Natural killer cell (primary cell): ENCODE measurements around the gene TEX14. TPM values are rescaled to one million over a fixed set of nuclear protein-coding genes. Genes with fewer than 3 reads are reported as not detected.

Source experiments
- ATAC-seq, 3 donors: fragments of 150-1000 bp in 2 of 3; fragments of 200-7000 bp in 1 of 3; cut with Tn5 transposase; 1 replicate in 1 of 3; 2 replicates in 2 of 3; pipeline ENCODE4 v1.10.0; 2021; ENCODE audit warnings: mild to moderate bottlenecking in 2 of 3, moderate library complexity in 2 of 3
- DNase-seq, 2 donors: peaks; one replicate each; pipeline versions ENCODE4 v3.0.0 to v3.0.0-alpha.2; 2013 to 2021; ENCODE audit warnings: mixed read lengths in 1 of 2
- H3K27ac ChIP-seq: one replicate; pipeline ENCODE4 v1.5.1; 2013; ENCODE audit warnings: mild to moderate bottlenecking, low read length
- H3K27me3 ChIP-seq: one replicate; pipeline ENCODE4 v1.6.1; 2013; ENCODE audit warnings: low read length; ENCODE audit not compliant: control insufficient read depth, insufficient read depth
- H3K36me3 ChIP-seq: one replicate; pipeline ENCODE4 v1.6.1; 2013; ENCODE audit warnings: low read length; ENCODE audit not compliant: control insufficient read depth, insufficient read depth
- H3K4me1 ChIP-seq: one replicate; pipeline ENCODE4 v1.6.1; 2013; ENCODE audit warnings: low read length; ENCODE audit not compliant: control insufficient read depth, insufficient read depth
- H3K4me3 ChIP-seq: one replicate; pipeline ENCODE4 v1.5.1; 2013; ENCODE audit warnings: low read length
- H3K9me3 ChIP-seq: one replicate; pipeline ENCODE4 v1.6.1; 2013; ENCODE audit warnings: low read length; ENCODE audit not compliant: control insufficient read depth, insufficient read depth
- H3K27ac Mint-ChIP-seq, 2 donors: one replicate each; pipeline ENCODE4 v1.8.0; 2022; ENCODE audit warnings: mild to moderate bottlenecking in 2 of 2, mixed read lengths in 2 of 2, moderate library complexity in 1 of 2
- H3K27me3 Mint-ChIP-seq, 2 donors: one replicate each; pipeline ENCODE4 v1.8.0; 2022; ENCODE audit warnings: low read depth in 2 of 2, mixed read lengths in 2 of 2
- H3K36me3 Mint-ChIP-seq: one replicate; pipeline ENCODE4 v1.8.0; 2022; ENCODE audit warnings: mixed read lengths
- H3K4me1 Mint-ChIP-seq, 2 donors: one replicate each; pipeline ENCODE4 v1.8.0; 2022; ENCODE audit warnings: mixed read lengths in 2 of 2
- H3K4me3 Mint-ChIP-seq: one replicate; pipeline ENCODE4 v1.8.0; 2022; ENCODE audit warnings: mild to moderate bottlenecking, moderate library complexity, mixed read lengths
- H3K9me3 Mint-ChIP-seq, 2 donors: one replicate each; pipeline ENCODE4 v1.8.0; 2022; ENCODE audit warnings: mixed read lengths in 2 of 2
- CTCF ChIP-seq: fragments of 200-600 bp; IDR thresholded peaks from one replicate; pipeline ENCODE4 v1.8.0; 2022; ENCODE audit warnings: antibody characterized with exemption
- WGBS: methylation state at CpG from one replicate; pipeline ENCODE4 v1.1.7; 2013; ENCODE audit warnings: missing lambda C conversion rate; ENCODE audit not compliant: insufficient coverage; 5-methylcytosine and 5-hydroxymethylcytosine counted together
- intact Hi-C: fragments of 100-400 bp; cut with micrococcal nuclease; formaldehyde crosslinking; loops from one replicate; pipeline ENCODE4 v1.14.2; 2022
- total RNA-seq, 4 donors: library from RNA; stranded (reverse); fragments of 120-200 nt in 1 of 4; gene quantifications; one replicate each; pipeline versions ENCODE4 v1.2.3 to v1.2.4, GENCODE V29; 2013 to 2022

TEX14 gene
- total RNA-seq, 3 donors from 2014 or later (not counting 1 experiment from before 2014, with no cell fraction given): 0.29 to 1.1 (median 0.89) TPM

DNA sequence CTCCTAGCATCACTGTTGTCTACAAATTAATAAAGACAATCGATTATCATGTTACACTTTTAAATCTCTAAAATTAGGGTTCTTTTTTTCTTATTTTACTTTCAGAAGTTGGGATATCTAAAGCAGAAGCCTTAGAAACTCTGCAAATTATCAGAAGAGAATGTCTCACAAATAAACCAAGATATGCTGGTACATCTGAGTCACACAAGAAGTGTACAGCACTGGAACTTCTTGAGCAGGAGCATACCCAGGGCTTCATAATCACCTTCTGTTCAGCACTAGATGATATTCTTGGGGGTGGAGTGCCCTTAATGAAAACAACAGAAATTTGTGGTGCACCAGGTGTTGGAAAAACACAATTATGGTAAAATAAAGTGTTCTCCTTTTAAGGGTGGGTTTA is 3.0 kb upstream of the TEX14 start:
- Mint-ChIP-seq H3K4me1 (peaks cover 20 to 21% of the 10 kb centered on the region in 2 donors), H3K27ac (no peak overlapping the region), H3K27me3 (no peaks in the 10 kb centered on the region), H3K9me3 (no peaks in the 10 kb centered on the region), H3K4me3 (no peak overlapping the region), H3K36me3 (no peaks in the 10 kb centered on the region)
- Histone ChIP-seq H3K27ac (no peak overlapping the region), H3K4me3 (no peak overlapping the region), H3K27me3 (no peaks in the 10 kb centered on the region), H3K36me3 (peaks cover 3% of the 10 kb centered on the region), H3K4me1 (peaks cover 6% of the 10 kb centered on the region), H3K9me3 (no peaks in the 10 kb centered on the region)
- no peak for TF ChIP-seq CTCF
- no CpG with 5 or more reads among the region's 1 CpG for WGBS
- no peak for DNase-seq
- ATAC-seq: no peak
- intact Hi-C loops: loop anchor here (5.0 kb wide), 1 partner anchor 108 kb away; no protein-coding TSS in a partner anchor

- peaks cover 6% of the 10 kb centered on the region for H3K4me1 ChIP-seq
- H3K27me3 ChIP-seq: no peaks in the 10 kb centered on the region
- Mint-ChIP-seq H3K4me1 (peaks cover 20 to 21% of the 10 kb centered on the region in 2 donors), H3K9me3 (no peaks in the 10 kb centered on the region), H3K27ac (no peak overlapping the region), H3K27me3 (no peaks in the 10 kb centered on the region), H3K36me3 (no peaks in the 10 kb centered on the region), H3K4me3 (no peak overlapping the region)
- intact Hi-C loops: loop anchor here (5.0 kb wide), 1 partner anchor 107 kb away; no protein-coding TSS in a partner anchor
- H3K4me3 ChIP-seq: no peak overlapping the region
- no peak for TF ChIP-seq CTCF
- ATAC-seq: no peak
- no peak overlapping the region for H3K27ac ChIP-seq
- no peaks in the 10 kb centered on the region for H3K9me3 ChIP-seq
- peaks cover 3% of the 10 kb centered on the region for H3K36me3 ChIP-seq
- WGBS: 98% methylated on average over 8 of the region's 8 CpGs
- no peak for DNase-seq
Observed at GRCh38 chr17:58694302-58694701, 2.5 kb upstream of the TEX14 start.

DNA sequence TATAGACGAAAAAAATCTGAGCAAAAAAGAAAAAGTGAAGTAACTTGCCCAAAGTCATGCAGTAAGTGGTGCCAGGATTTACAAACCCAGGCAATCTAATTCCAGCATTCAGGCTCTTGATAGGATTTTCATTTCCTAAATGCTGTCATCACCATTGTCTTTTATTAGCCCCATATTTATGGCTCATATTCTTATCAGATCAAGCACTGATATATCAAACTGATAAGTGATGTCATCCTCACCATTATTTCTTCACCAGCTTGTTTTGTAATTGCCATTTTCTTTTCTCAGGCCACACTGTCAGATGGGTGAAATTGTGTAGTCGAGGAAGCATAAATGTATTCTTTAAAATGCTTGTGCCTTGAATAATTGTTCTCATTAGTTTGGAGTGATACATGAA is 1.9 kb upstream of the TEX14 start:
- Mint-ChIP-seq H3K4me3 (peak overlapping the region; percentile 96), H3K27ac (peak overlapping the region; percentile 93), H3K9me3 (no peaks in the 10 kb centered on the region), H3K4me1 (peaks cover 20 to 21% of the 10 kb centered on the region in 2 donors), H3K36me3 (no peaks in the 10 kb centered on the region), H3K27me3 (no peaks in the 10 kb centered on the region)
- Histone ChIP-seq H3K9me3 (no peaks in the 10 kb centered on the region), H3K36me3 (peaks cover 3% of the 10 kb centered on the region), H3K27ac (no peak overlapping the region), H3K4me1 (peaks cover 6% of the 10 kb centered on the region), H3K27me3 (no peaks in the 10 kb centered on the region), H3K4me3 (no peak overlapping the region)
- WGBS: 74% methylated on average over 1 of the region's 2 CpGs
- DNase-seq (no peak), ATAC-seq (no peak)
- no peak for TF ChIP-seq CTCF
- intact Hi-C loops: loop anchor here (5.0 kb wide), 1 partner anchor 106 kb away; no protein-coding TSS in a partner anchor

DNA sequence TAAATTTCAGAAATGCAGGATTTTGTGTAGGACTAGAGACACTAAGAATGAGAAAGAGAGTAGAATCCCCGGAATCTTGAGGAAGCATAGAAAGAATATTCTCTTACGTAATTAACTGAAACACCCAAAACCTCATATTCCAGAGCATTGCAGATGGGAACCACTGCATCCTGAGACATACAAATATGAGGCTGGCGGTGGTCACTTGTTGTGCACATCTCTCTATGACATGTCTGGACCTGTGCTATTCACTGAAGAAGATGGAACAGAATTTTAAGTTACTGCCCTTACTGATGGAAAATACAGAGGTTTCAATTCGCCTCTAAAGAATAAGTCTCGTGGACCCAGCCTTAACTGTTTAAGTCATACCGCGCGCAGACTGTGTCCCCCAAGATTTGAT is 1.4 kb upstream of the TEX14 start:
- intact Hi-C loops: loop anchor here (5.0 kb wide), 1 partner anchor 106 kb away; no protein-coding TSS in a partner anchor
- ATAC-seq (no peak), DNase-seq (no peak)
- no peak for TF ChIP-seq CTCF
- peak overlapping the region; percentile 62 for H3K4me3 ChIP-seq
- no peaks in the 10 kb centered on the region for H3K27me3 ChIP-seq
- H3K27ac ChIP-seq: peak overlapping the region; percentile 74
- WGBS: 87% methylated on average over 7 of the region's 8 CpGs
- peaks cover 6% of the 10 kb centered on the region for H3K4me1 ChIP-seq
- no peaks in the 10 kb centered on the region for H3K36me3 Mint-ChIP-seq
- no peaks in the 10 kb centered on the region for H3K9me3 ChIP-seq
- peak overlapping the region; percentile 96 for H3K4me3 Mint-ChIP-seq
- H3K27ac Mint-ChIP-seq: peak overlapping the region; percentile 93
- no peaks in the 10 kb centered on the region for H3K9me3 Mint-ChIP-seq
- H3K4me1 Mint-ChIP-seq: peaks cover 20 to 21% of the 10 kb centered on the region in 2 donors
- peaks cover 3% of the 10 kb centered on the region for H3K36me3 ChIP-seq
- no peaks in the 10 kb centered on the region for H3K27me3 Mint-ChIP-seq
